HPDE6-E6E7 (cell line): ENCODE results near the gene CHMP1B.
"Not testable (repeated sequence)": the region's sequence is repeated elsewhere in the genome, so short reads cannot be mapped to it uniquely, and the experiment has no call there.

Experiments
- DNase-seq: peaks from one replicate; pipeline ENCODE4 v3.0.0; 2011; ENCODE audit warnings: missing footprints; ENCODE audit errors: extremely low spot score

The CHMP1B gene

DNA sequence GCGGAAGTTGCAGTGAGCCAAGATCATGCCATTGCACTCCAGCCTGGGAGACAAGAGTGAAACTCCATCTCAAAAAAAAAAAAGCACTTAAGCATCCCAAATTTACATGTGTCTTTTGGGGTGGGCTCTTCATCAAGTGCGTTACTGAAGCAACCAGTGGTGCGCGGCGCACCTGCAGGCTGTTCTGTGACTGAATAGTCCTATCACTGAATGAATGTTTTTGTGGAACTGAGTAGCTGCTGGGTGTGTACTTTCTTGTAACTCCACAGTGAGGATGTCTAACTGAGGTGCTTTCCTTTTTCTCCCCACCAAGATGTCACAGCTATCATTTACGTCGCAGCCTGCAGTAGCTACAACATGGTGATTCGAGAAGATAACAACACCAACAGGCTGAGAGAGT lies 17.0 kb downstream of the CHMP1B start:
- no peak for DNase-seq

DNA sequence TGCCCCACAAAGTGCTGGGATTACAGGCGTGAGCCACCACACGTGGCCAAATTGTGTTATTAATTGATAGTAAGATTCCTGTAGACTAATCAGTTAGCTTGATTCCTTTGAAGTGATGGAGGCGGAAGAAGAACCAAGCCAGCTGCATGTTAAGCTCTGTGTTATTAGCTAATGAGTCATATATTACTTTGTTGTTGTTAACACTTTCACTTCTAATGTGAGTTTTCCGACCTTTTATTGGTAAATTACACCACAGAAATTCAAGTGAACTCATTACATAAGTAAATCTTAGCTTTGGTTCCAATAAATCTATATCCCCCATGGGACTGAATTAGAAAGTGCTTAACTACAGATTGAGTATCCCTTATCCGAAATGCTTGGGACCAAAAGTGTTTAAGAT lies 20.3 kb downstream of the CHMP1B start:
- peak; percentile 44 for DNase-seq

DNA sequence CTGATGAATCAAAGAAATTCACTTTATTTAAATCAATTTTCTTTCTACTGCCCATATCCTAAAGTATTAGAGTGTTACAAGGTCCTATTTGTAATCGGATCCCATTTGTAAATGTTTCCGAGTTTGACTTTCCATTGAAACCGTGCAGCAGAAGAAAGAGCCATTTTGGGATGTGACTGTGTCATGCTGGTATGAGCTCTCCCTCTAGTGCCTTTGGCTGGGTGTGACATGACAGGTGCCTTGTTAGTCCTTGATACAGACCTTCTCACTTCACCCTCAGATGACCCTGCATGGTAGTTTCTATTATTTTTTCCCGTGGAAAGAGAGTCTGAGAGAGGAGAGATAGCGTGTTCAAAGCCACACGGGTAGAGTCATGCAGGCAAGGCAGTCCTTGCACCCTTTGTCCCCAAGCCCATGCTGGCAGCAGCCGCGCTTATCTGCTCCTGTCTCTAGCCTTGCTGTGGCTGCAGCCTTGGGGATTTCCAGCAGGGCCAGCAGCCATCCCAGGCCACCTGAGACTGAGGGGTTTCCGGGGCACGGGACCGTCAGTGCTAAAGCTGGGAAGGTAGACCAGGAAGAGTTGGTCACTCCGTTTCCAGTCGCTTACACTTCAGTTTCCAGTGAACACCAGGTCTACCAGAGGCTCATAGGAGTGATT lies 21.4 kb downstream of the CHMP1B start:
- peak; percentile 55 for DNase-seq

DNA sequence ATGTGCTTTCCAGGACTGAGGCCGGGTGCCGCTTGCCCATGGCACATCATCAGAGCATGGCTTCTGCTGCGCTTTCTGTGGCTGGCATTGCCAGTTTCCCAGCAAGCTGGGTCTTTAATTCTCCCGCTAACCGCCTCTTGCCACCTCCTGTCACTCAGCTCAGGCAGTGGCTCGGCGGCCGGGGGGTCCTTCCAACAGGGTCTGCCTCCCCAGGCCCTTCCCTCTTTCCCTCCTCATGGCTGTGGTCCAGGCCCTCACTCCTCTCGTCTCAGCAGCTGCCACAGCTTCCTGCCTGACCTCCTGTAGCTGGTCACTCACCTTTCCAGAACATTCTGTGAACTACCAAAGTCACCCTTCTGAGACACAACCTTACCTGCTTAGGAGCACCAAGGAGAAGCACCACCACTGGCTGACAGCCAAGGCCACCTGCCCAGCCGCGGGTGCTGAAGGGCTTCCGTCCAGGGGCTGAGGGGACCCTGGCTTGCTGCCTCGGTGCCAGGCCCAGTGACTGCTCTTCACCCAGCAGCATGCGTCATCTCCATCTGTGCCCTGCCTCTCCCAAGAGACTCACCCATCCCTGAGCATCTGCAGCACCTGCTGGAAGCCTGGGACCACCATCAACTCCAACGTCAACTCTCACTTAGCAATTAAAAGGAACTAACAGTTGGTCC lies 22.6 kb downstream of the CHMP1B start:
- DNase-seq, result no peak

DNA sequence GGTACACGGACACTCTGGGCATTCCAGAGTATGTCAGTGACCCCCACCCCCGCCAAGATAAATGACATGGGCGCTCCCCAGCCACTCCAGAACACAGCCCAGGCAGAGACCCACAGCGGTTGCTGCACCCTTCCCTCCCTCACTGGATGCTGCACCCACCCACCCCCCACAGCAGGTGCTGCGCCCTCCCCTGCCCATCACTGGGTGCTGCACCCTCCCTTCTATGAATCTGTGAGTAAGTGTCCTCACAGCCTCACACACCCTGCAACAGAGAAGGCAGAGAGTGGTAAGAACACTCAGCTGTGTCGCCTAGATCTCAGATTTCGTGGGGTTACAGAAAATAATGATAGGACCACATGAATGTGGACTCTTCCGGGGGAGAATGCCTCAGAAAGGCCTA lies 23.5 kb downstream of the CHMP1B start:
- no peak for DNase-seq

DNA sequence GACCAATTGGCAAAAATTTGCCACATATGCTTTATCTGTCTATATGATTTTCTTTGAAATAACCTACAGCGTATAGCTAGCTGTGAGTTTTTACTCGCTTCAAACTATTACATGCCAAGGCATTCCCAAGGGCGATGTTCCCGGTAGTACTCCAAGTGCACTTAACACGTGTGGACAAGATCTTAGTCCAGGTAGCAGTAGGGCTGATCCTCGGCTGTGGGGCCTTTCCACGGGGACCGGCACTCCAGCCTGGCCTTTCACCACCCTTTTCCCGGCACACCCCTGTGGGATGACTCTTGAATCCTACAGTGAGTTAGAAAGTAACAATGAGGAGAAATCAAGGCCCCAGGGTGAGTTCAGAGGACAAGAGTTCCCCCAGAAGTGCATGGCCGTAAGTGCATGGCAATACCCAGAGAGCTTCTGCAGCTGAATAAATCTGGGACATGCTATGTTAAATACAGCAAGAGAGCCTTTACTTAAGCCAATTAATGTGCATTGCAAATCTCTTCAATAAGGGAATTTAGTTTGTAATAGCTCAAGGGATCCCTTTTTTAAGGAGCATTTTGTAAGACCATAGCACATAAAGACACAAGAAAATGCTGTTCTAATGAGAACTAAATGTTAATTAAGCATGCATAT lies 26.4 kb downstream of the CHMP1B start:
- DNase-seq, result no peak

DNA sequence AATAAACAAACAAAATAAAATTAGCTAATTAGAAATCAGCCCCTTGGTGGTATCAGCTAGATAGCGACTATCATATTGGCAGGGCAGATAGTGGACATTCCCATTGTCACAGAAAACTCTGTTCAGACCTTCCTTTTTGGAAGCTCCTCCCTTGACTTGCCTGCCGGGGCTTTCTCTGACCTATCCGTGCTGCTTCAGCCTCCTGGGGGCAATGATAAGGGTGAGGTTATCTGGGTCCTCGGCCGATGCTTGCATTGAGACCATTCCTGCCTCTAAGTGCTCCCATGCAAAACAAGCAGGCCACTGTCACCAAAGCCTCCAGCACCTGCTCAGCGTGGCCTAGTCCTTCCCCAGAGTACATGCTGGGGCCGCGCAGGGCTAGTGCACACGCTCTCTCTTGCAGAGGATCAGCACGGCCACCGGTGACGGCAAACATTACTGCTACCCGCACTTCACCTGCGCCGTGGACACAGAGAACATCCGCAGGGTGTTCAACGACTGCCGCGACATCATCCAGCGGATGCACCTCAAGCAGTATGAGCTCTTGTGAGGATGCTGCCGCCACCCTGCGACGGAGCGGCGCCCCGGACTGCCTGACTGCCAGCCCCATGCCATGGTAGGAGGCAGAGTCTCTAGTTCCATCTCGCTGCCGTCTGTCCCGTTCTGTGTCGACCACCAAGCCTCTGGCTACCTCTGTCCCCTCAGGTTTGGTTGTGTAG lies 29.5 kb downstream of the CHMP1B start:
- DNase-seq, result no peak

DNA sequence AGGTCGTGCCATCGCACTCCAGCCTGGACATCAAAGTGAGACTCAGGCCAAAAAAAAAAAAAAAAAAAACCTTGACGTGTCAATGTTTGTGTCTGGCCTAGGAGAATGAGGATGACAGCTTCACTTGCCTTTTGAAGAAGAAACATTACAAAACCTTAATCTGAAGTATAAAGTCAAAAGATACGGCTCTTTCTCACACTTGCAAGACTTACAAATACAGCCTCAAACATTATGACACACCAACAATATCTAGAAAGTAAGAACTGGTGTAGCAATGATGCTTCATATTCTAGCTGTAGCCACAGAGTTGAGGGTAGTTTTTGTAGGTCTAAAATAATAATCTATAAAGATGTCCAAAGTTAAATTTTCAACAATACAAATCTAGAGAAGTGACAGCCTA lies 31.4 kb downstream of the CHMP1B start:
- DNase-seq, result no peak

DNA sequence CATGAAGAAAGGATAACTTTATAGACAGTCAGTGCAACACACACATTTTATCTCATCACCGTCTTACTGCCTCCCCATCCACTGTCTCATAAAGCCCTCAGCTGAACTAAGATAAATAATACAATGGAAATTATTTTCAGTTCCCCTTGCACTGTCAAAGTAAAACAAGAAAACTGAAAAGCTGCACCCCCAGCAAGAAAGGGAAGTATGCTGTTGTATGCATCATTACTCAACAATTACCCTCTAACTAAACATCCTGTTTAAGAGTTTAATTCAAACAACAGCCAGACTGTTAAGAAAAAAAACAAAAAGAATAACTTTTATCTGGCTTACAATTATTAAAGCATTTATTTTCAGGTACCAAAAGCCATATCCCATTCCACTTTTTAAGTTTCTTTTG lies 31.9 kb downstream of the CHMP1B start:
- DNase-seq, result no peak

DNA sequence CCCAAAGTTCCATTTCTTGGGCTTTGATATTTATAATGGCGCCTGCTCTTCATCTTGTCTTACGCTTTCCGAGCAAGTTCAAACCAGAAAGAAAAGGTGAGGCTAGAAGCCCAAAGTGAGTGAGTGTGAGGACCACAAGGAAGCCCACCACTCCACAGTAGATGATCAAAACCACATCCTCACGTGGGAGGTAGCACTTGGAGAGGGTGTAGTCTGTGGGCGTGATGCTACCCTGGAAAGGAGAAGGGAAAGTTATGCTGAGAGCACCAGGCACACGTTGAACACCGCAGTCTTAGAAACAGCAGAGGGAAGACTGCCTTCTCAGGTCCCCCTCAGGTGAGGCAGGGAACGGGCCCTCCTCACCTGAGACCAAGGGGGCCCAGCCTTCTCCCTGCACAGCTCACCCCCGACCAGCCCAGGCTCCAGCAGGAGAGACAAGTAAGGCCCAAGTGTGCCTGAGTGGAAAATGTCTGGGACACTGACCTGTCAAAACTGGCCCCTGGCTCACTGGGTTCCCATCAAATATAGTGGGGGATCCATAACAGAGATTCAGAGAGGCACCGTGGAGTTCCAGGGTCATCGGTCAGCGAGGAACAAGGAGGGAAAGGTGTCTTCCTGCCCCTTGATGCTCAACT lies 33.3 kb downstream of the CHMP1B start:
- no peak for DNase-seq

DNA sequence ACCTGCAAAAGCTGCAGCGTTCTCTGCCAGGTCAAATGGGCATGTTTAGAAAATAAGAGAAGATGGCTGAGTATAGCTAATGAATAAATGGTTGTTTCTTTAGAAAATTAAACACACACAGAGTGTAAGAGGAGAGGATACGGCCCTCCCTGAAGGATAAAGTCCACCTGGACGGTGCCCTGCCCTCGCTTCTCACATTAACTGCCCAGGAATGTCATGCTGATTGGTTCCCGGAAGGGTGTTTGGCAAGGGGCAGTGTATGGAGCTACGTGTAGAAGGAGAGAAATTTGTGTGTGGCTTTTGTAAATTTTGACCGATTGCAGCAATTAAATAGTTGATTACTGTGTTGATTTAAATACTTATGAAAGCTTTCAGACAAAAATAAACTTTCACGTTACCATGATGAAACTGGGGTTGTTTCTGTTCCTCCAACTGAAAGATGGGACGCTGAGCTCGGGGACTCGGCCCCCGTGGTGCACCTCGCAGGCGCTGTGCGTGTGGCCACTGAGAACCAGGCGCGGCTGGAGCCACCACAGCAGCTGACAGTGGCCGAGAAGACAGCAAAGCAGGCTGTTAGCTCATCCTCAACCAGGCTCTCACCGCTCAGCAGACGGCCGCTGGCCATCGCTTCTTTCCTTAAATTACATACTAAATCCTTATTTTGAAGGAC lies 34.2 kb downstream of the CHMP1B start:
- DNase-seq, result no peak

DNA sequence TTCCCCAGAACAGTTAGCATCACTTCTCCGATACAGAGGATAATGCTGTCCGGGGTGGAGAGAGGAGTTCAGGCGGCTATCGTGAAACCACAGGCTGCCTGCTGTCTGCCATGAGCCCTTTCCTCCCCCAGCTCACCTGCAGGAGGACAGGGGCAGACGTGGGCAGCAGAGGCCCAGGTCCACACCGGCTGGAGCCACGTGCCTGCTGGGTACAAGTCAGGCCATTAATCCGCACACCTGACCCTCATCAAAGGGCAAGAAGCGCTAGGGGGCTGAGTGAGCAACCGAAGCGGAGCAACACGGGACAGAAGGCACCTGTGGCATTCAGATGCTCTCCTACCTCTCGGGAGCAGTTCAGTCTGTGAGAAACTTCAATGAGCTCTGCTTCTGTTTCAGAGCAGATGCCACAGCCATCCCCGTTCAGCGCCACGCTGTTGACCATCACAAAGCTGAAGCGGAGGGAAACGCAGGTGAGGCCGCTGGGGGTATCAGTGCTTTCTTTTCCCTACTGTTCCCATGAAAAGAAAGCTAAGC lies 35.4 kb downstream of the CHMP1B start:
- no peak for DNase-seq

DNA sequence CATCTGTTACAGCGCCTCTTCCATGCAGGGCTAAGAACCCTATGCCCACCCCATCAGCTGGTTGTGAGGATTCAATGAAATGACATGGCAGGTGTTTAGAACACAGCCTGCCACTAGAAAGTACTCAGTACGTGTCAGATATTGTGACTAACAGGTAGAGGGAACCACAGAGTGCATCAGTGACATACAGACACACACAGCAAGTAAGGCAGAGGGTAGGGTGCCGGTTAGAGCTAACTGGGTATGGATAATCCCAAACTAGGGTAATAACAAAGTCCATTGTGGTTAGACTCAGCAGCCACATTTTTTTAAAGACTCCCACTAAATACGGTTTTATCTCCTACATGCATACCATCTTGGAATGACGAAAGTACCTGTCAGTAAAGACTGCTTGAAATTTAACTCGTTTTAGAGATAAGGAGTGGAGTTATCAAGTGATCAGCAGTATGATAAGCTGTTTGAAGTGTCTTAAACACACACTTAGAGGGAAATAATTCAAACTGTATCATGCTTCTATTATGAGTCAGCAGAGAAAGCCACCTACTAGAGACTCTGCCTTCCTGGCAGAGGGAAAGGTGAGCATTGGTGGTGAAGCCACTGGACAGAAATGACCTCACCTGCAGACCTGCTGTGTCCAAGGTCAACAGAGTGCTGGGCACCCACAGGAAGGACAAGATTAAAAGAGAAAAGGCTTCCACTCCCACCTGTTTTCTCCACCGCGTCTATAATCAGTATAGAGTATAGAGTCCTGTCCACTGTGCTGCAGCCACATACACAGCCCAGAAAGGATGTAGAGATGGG lies 36.3 kb downstream of the CHMP1B start:
- DNase-seq, result no peak

DNA sequence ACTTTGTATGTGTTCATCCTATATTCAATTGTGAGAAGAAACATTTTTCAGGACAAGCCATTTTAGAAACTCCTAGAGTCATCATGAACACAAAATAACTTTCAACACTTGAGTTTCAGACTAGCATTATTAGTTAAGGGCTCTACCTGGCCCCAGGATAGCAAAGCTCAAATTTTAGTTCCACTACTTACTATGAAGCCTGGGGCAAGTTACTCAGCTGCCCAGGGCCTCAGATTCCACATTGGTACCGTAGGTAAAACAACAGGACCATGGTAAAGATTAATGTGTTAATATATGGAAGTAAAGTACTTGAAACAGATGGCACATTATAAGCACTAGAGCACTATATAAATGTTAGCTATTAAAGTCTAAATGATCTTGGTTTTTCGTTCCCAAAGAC lies 37.5 kb downstream of the CHMP1B start:
- DNase-seq, result no peak

DNA sequence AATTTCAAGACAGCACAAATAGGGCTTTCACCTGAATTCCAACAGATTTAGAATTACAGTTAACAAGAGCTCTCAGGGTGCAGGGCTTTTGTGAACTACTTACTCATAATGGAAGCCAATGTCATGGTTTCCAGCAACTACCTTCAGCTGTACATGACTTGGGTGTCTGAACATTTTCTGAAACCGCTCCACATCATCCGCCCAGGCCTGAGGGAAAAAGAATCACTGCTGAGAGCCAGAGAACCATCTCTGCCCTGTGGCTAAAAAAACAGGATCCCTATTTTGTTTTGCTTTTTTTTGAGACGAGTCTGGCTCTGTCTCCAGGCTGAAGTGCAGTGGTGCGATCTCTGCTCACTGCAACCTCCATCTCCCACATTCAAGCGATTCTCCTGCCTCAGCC lies 38.1 kb downstream of the CHMP1B start:
- no peak for DNase-seq

DNA sequence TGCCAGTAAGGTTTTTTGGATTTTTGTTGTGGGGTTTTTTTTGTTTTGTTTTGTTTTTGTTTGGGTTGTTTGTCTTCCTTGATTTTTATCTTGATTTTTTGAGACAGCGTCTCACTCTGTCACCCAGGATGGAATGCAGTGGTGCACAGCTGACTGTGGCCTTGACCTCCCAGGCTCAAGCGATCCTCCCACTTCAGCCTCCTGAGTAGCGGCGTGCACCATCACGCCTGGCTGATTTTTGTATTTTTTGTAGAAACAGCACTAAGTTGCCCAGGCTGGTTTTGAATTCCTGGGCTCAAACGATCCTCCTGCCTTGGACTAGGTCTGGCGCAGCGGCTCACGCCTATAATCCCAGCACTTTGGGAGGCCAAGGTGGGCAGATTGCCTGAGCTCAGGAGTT lies 40.5 kb downstream of the CHMP1B start:
- DNase-seq, result no peak

DNA sequence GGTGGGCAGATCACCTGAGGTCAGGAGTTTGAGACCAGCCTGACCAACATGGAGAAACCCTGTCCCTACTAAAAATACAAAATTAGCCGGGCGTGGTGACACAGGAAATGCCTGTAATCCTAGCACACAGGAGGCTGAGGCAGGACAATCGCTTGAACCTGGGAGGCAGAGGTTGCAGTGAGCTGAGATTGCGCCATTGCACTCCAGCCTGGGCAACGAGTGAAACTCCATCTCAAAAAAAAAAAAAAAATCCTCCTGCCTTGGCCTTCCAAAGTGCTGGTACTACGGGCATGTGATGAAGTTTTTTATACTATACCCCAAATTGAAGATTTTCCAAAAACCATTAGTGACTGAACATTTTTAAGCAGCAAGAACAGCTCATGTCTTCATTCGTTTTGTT lies 41.2 kb downstream of the CHMP1B start:
- DNase-seq, result not testable (repeated sequence)

DNA sequence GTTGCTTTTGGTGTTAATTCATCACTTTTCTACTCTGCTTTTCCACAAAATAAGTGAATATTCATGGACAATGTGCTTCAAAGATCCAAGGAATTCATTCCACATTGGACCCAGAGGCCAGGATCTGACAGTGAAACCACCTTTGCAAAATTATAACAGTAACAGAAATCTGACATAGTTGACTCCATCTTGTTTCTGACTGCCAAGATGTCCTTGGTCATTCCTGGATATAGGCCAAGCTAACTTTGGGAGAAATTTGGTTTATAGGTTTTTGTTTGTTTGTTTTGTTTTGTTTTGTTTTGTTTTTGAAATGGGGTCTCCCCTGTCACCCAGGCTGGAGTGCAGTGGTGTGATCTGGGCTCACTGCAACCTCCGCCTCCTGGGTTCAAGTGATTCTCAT lies 46.6 kb downstream of the CHMP1B start:
- DNase-seq, result no peak

DNA sequence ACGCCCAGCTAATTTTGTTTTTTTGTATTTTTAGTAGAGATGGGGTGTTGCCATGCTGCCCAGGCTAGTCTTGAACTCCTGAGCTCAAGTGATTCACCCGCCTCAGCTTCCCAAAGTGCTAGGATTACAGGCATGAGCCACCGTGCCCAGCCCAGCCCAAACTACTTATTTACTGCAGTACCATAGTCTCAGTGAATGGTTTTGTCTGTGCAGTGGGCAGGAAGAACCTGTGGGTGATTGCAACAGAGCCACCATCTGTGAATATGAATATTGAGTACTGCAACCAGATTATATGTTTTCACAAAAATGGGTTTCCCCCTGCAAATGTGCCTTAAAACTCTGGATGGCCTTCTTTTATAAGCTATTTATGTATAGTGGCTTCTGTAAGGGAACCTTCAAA lies 47.9 kb downstream of the CHMP1B start:
- no peak for DNase-seq

DNA sequence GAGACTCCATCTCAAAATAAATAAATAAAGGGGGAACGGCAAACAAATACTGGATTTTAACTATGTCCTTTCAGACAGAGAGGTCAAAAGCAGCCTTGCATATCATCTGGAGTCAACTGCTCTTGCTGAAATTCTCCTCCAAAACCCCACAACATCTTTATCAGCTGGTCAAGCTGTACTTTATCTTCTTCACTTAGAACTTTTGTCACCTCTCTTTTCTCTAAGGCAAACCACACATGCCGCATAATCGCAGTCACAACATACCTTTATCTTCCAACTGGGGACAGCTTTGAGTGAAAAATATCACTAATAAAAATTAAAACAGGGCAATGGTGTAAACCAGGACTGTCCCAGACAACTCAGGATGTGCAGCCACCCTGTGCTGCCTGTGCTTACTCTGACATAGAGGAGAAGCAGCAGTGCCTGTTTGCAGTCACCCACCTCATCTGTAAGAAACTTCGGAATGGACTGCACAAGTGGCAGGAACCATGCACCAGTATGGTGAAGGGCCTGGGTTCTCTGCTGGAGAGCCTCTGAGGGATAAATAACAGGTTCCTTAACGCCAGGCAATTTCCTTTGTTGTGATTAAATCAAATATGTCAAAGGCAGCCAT lies 50.7 kb downstream of the CHMP1B start:
- DNase-seq, result no peak
